Gastroesophageal sphincter (tissue), 4 donors: Measurements from ENCODE around the gene GIPC3. TPM values are rescaled to one million over a fixed set of nuclear protein-coding genes. Genes with fewer than 3 reads are reported as not detected.

Experiments
- ATAC-seq: fragments of 150-250 bp; one replicate; pipeline ENCODE4 v1.9.1; 2016; ENCODE audit warnings: mild to moderate bottlenecking, moderate library complexity
- H3K27ac ChIP-seq, 4 donors: fragments of 200-600 bp; sonication (generic) in 3 of 4; 1 replicate in 3 of 4; 2 replicates in 1 of 4; pipeline ENCODE4 v1.5.1; 2016 to 2019
- H3K27me3 ChIP-seq: fragments of 200-600 bp; sonication (generic); one replicate; pipeline ENCODE4 v1.5.1; 2019
- H3K36me3 ChIP-seq, 2 donors: fragments of 200-600 bp; sonication (generic); one replicate each; pipeline ENCODE4 v1.5.1; 2019; ENCODE audit warnings: control low read depth in 1 of 2
- H3K4me1 ChIP-seq, 3 donors: fragments of 200-600 bp; sonication (generic); 1 replicate in 2 of 3; 2 replicates in 1 of 3; pipeline ENCODE4 v1.5.1; 2016 to 2019; ENCODE audit warnings: control low read depth in 2 of 3
- H3K4me3 ChIP-seq, 2 donors: fragments of 200-600 bp; sonication (generic); one replicate each; pipeline ENCODE4 v1.5.1; 2019; ENCODE audit warnings: mild to moderate bottlenecking in 1 of 2, moderate library complexity in 1 of 2
- H3K9me3 ChIP-seq, 3 donors: fragments of 200-600 bp; sonication (generic); one replicate each; pipeline ENCODE4 v1.5.1; 2017 to 2019; ENCODE audit warnings: control low read depth in 2 of 3
- CTCF ChIP-seq, 4 experiments: fragments of 200-600 bp in 2 of 4; fragments of 450-650 bp in 2 of 4; sonication (generic) in 1 of 4; IDR thresholded peaks; one replicate each; pipeline ENCODE4 v1.5.1; 2017 to 2019; ENCODE audit warnings: antibody characterized with exemption in 4 of 4, mild to moderate bottlenecking in 2 of 4, moderate library complexity in 2 of 4
- EP300 ChIP-seq: sonication (generic); formaldehyde crosslinking; IDR thresholded peaks from one replicate; pipeline ENCODE4 v1.6.1; 2017; ENCODE audit warnings: antibody characterized with exemption, mild to moderate bottlenecking
- POLR2A ChIP-seq, 2 donors: fragments of 450-650 bp; IDR thresholded peaks; one replicate each; pipeline ENCODE4 v1.6.1; 2017; ENCODE audit warnings: antibody characterized with exemption in 2 of 2, mild to moderate bottlenecking in 2 of 2, moderate library complexity in 1 of 2
- POLR2AphosphoS5 ChIP-seq: sonication (generic); formaldehyde crosslinking; IDR thresholded peaks from one replicate; pipeline ENCODE4 v1.6.1; 2017; ENCODE audit warnings: antibody characterized with exemption
- WGBS, 2 donors: methylation state at CpG; one replicate each; pipeline ENCODE4 v1.1.5; 2018; ENCODE audit warnings: low coverage in 1 of 2; 5-methylcytosine and 5-hydroxymethylcytosine counted together
- total RNA-seq, 4 donors: library from RNA; depleted of rRNA; stranded (reverse); fragments of >200 nt; gene quantifications; one replicate each; pipeline ENCODE4 v1.1.0, GENCODE V29; 2016

GIPC3 gene
- total RNA-seq, 4 donors from 2014 or later: 0.94 to 16.8 (median 2.1) TPM

GRCh38 chr19:3591876-3592613, 6.8 kb downstream of the GIPC3 start:
- ATAC-seq: no peak

GRCh38 chr19:3593156-3593555, 7.9 kb downstream of the GIPC3 start:
- Histone ChIP-seq H3K9me3 (no peaks in the 10 kb centered on the region), H3K27me3 (no peaks in the 10 kb centered on the region), H3K4me3 (no peak overlapping the region), H3K36me3 (peaks cover 0 to 20% of the 10 kb centered on the region in 2 donors), H3K27ac (peak overlapping the region in 1 of 4 donors; percentile 8), H3K4me1 (no peaks in the 10 kb centered on the region)
- ATAC-seq: no peak
- no CpG with 5 or more reads among the region's 11 CpGs for WGBS, 2 donors
- TF ChIP-seq POLR2AphosphoS5: no peak
- TF ChIP-seq POLR2A (IDR thresholded peaks at IDR 0.05): no peak

More at GRCh38 chr19:3591876-3592613, 6.8 kb downstream of the GIPC3 start:
- H3K27ac ChIP-seq: no peak overlapping the region
- TF ChIP-seq CTCF (IDR thresholded peaks at IDR 0.05): no peak
- TF ChIP-seq POLR2AphosphoS5: no peak
- no peak for TF ChIP-seq POLR2A (IDR thresholded peaks at IDR 0.05)
- TF ChIP-seq EP300: no peak
- H3K9me3 ChIP-seq: no peaks in the 10 kb centered on the region
- peaks cover 0 to 13% of the 10 kb centered on the region in 2 donors for H3K36me3 ChIP-seq
- no peaks in the 10 kb centered on the region for H3K27me3 ChIP-seq
- WGBS, 2 donors: no CpG with 5 or more reads among the region's 9 CpGs
- peaks cover 0 to 4% (median 0%) of the 10 kb centered on the region in 3 donors for H3K4me1 ChIP-seq
- no peak overlapping the region for H3K4me3 ChIP-seq

- WGBS, 2 donors: 85% methylated on average over 8 of the region's 34 CpGs
- Histone ChIP-seq H3K4me3 (no peak overlapping the region), H3K27me3 (no peaks in the 10 kb centered on the region), H3K27ac (no peak overlapping the region), H3K4me1 (no peaks in the 10 kb centered on the region), H3K36me3 (peaks cover 0 to 27% of the 10 kb centered on the region in 2 donors), H3K9me3 (no peaks in the 10 kb centered on the region)
- ATAC-seq: no peak
- TF ChIP-seq CTCF (IDR thresholded peaks at IDR 0.05): no peak
- no peak for TF ChIP-seq POLR2A (IDR thresholded peaks at IDR 0.05)
- no peak for TF ChIP-seq EP300
- TF ChIP-seq POLR2AphosphoS5: no peak
Observed at GRCh38 chr19:3595521-3596061, 10.3 kb downstream of the GIPC3 start.

- no peak overlapping the region for H3K27ac ChIP-seq
- WGBS, 2 donors: no CpG with 5 or more reads among the region's 28 CpGs
- no peaks in the 10 kb centered on the region for H3K27me3 ChIP-seq
- TF ChIP-seq EP300: no peak
- no peak for TF ChIP-seq POLR2AphosphoS5
- TF ChIP-seq CTCF (IDR thresholded peaks at IDR 0.05): no peak
- TF ChIP-seq POLR2A (IDR thresholded peaks at IDR 0.05): no peak
- H3K9me3 ChIP-seq: no peaks in the 10 kb centered on the region
- H3K36me3 ChIP-seq: peaks cover 0 to 27% of the 10 kb centered on the region in 2 donors
- ATAC-seq: no peak
- H3K4me3 ChIP-seq: no peak overlapping the region
- H3K4me1 ChIP-seq: peaks cover 0 to 21% (median 5%) of the 10 kb centered on the region in 3 donors
Observed at GRCh38 chr19:3599776-3600187, 14.5 kb downstream of the GIPC3 start.

- no peaks in the 10 kb centered on the region for H3K27me3 ChIP-seq
- ATAC-seq: no peak
- no peak for TF ChIP-seq CTCF (IDR thresholded peaks at IDR 0.05)
- no peak for TF ChIP-seq POLR2A (IDR thresholded peaks at IDR 0.05)
- no peak for TF ChIP-seq POLR2AphosphoS5
- TF ChIP-seq EP300: no peak
- H3K4me3 ChIP-seq: no peak overlapping the region
- 82 to 100% methylated on average over 3 to 11 of the region's 12 CpGs for WGBS, 2 donors
- H3K36me3 ChIP-seq: peaks cover 0 to 18% of the 10 kb centered on the region in 2 donors
- H3K27ac ChIP-seq: no peak overlapping the region
- H3K9me3 ChIP-seq: no peaks in the 10 kb centered on the region
- H3K4me1 ChIP-seq: peaks cover 0 to 33% (median 11%) of the 10 kb centered on the region in 3 donors
Observed at GRCh38 chr19:3601021-3601420, 15.7 kb downstream of the GIPC3 start.
